GM06990 (cell line): ENCODE measurements around the gene WDFY4.

ENCODE experiments used
- DNase-seq: peaks from one replicate; pipeline ENCODE4 v3.0.0-alpha.2; 2011; ENCODE audit not compliant: insufficient read length; ENCODE audit errors: extremely low read depth
- H3K27me3 ChIP-seq: replicated peaks from 2 replicates; pipeline ENCODE4 v1.6.0; 2011; ENCODE audit warnings: low read length; ENCODE audit not compliant: control insufficient read depth, insufficient read depth
- H3K36me3 ChIP-seq: 2 replicates; pipeline ENCODE4 v1.5.1; 2011; ENCODE audit warnings: low read length; ENCODE audit not compliant: control insufficient read depth, insufficient read depth
- H3K4me3 ChIP-seq: replicated peaks from 2 replicates; pipeline ENCODE4 v1.5.1; 2011; ENCODE audit warnings: low read depth, mild to moderate bottlenecking, control low read depth, low read length
- TF ChIP-seq, protein P1 (sequence below): IDR thresholded peaks from 2 replicates; pipeline ENCODE4 v1.5.1; 2011; ENCODE audit warnings: low read length, control low read depth, mild to moderate bottlenecking, inconsistent platforms; ENCODE audit not compliant: insufficient read depth, poor library complexity, severe bottlenecking

WDFY4 gene

DNA sequence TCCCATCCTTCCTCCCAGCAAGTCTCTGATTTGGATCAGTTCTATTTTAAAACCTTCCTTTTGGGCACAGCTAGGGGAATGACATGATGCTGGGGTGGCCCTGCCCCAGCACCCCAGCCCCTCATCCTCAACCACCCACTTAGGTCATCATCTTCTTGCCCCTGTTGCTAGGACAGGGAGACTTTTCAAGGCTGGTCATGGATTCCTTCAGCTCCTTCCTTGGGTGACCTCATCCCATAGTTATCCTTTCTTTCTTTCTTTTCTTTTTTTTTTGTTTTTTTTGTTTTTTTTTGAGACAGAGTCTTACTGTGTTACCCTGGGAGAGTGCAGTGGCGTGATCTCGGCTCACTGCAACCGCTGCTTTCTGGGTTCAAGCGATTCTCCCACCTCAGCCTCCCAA lies 127.2 kb downstream of the WDFY4 start:
- Histone ChIP-seq H3K27me3 (no peaks in the 10 kb centered on the region), H3K36me3 (peaks cover 34% of the 10 kb centered on the region), H3K4me3 (no peak overlapping the region)
- TF ChIP-seq, protein P1, sequence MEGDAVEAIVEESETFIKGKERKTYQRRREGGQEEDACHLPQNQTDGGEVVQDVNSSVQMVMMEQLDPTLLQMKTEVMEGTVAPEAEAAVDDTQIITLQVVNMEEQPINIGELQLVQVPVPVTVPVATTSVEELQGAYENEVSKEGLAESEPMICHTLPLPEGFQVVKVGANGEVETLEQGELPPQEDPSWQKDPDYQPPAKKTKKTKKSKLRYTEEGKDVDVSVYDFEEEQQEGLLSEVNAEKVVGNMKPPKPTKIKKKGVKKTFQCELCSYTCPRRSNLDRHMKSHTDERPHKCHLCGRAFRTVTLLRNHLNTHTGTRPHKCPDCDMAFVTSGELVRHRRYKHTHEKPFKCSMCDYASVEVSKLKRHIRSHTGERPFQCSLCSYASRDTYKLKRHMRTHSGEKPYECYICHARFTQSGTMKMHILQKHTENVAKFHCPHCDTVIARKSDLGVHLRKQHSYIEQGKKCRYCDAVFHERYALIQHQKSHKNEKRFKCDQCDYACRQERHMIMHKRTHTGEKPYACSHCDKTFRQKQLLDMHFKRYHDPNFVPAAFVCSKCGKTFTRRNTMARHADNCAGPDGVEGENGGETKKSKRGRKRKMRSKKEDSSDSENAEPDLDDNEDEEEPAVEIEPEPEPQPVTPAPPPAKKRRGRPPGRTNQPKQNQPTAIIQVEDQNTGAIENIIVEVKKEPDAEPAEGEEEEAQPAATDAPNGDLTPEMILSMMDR = no peak
- DNase-seq = no peak

DNA sequence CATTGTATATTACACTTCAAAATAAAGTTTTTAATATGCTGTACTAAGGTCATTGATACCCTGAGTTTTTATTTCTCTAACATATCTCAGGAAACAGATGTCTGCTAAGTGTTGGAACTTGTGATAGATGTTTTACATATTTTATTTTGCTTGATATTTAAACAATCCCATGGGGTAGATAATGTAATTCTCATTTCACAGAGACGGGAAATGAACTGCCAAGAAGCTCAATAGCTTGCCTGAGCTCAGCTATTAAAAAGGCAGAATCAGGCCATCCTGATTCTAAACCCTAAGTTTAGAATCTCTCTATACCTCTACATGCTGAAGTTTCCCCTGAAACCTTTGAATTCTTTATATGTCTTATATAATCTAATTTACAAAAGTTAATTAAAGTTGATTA lies 128.6 kb downstream of the WDFY4 start:
- H3K36me3 ChIP-seq = peaks cover 41% of the 10 kb centered on the region
- DNase-seq = no peak

DNA sequence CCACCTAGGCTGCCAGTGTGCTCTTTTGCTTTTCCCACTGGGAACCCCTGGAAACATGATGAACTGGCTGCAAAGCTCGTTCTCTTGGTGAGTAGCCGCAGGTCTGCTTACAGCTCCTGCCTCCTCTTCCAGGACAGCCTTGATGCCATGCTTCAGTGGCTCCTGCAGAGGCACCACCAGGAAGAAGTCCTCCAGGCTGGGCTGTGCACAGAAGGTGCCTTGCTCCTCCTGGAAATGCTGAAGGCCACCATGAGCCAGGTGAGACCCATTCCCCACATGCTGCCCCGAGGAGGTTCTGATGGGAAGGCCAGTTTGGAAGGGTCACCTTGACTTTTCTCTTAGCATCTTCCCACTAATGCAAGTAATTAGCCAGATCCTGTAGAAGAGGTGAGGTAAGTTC lies 129.2 kb downstream of the WDFY4 start:
- no peak for DNase-seq
- Histone ChIP-seq H3K36me3 (peaks cover 40% of the 10 kb centered on the region), H3K4me3 (no peak overlapping the region), H3K27me3 (no peaks in the 10 kb centered on the region)
- TF ChIP-seq, protein P1 = no peak

More for the DNA sequence above, 128.6 kb downstream of the WDFY4 start:
- TF ChIP-seq, protein P1 = no peak
- H3K27me3 ChIP-seq = no peaks in the 10 kb centered on the region
- no peak overlapping the region for H3K4me3 ChIP-seq

DNA sequence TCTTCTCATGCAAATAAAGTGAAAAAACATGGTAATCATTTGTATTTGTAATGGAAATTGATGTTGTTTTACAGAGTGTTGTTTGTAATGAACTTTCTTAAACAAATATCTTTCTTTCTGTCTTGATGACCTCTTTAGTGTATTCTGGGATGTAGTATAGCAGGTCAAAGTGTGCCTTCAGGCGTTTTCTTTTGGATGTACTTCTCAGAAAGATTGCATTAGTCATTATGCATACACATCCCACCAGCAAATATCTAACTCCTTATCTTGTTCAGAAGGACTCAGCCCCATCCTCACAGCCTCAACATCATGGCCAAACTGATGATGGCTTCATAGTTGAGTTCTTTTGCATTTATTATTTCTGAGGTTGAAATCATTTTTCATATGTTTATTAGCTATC lies 130.3 kb downstream of the WDFY4 start:
- no peak for DNase-seq
- Histone ChIP-seq H3K36me3 (peaks cover 39% of the 10 kb centered on the region), H3K27me3 (no peaks in the 10 kb centered on the region), H3K4me3 (no peak overlapping the region)
- TF ChIP-seq, protein P1 = no peak

DNA sequence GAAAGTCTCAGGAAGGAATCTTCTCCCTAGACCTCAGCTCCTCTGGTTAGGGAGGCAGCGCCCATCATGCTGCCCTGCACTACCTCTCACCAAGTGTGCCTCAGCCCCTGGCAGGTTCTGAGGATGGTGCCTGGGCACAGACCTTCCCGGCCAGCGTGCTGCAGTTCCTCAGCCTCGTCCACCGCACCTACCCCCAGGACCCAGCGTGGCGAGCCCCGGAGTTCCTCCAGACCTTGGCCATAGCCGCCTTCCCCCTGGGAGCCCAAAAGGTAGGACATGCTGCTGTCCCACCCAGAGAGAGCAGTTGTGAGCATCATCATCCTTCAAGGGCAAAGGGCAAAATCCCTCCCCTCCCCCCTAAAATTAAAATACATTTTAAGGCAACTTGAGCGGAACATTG lies 132.5 kb downstream of the WDFY4 start:
- TF ChIP-seq, protein P1 = no peak
- Histone ChIP-seq H3K27me3 (no peaks in the 10 kb centered on the region), H3K36me3 (peaks cover 41% of the 10 kb centered on the region), H3K4me3 (no peak overlapping the region)
- DNase-seq = no peak

DNA sequence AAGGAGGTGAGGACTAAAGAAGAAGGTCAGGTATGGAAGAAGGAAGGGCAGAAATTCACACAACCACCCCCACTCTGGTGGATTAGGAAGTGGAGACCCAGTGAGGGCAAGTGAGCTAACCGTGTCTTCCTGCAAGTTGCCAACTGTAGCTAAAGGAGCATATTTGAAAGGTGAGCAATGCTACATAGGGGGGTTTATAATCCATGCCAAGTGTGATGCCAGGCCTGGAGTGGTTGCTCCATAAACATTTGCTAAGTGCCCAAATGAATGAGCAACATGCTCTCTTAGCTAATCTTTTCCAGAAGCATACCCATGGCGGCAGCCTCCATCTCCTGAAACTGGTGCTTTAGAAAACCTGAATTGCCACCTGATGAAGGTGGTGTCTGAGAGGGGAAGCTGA lies 133.4 kb downstream of the WDFY4 start:
- TF ChIP-seq, protein P1 = no peak
- Histone ChIP-seq H3K36me3 (peaks cover 41% of the 10 kb centered on the region), H3K4me3 (no peak overlapping the region), H3K27me3 (no peaks in the 10 kb centered on the region)
- DNase-seq = no peak
